K562 (cell line): Measurements from ENCODE around the gene GDF9. TPM values are rescaled to one million over a fixed set of nuclear protein-coding genes. Genes with fewer than 3 reads are reported as not detected.

Experiments used
- BRD9 ChIP-seq: fragments of 450-650 bp; IDR thresholded peaks from 2 replicates; pipeline ENCODE4 v1.6.1; 2018; ENCODE audit warnings: low read depth; ENCODE audit not compliant: partially characterized antibody
- DPF2 ChIP-seq: fragments of 450-650 bp; IDR thresholded peaks from 2 replicates; pipeline ENCODE4 v1.6.1; 2016
- HOXB6 ChIP-seq: fragments of 250-450 bp; sonication (Bioruptor Pico); IDR thresholded peaks from 2 replicates; pipeline ENCODE4 v1.5.1; 2022; ENCODE audit warnings: mild to moderate bottlenecking, borderline replicate concordance
- L3MBTL2 ChIP-seq: fragments of 450-650 bp; IDR thresholded peaks from 2 replicates; pipeline ENCODE4 v1.6.1; 2016; ENCODE audit warnings: mild to moderate bottlenecking, moderate library complexity
- NCOA4 ChIP-seq: fragments of 450-650 bp; IDR thresholded peaks from 2 replicates; pipeline ENCODE4 v1.6.1; 2018; ENCODE audit warnings: mild to moderate bottlenecking; ENCODE audit not compliant: partially characterized antibody
- NEUROD1 ChIP-seq: fragments of 150-350 bp; IDR thresholded peaks from 2 replicates; pipeline ENCODE4 v1.6.1; 2014; ENCODE audit warnings: borderline replicate concordance, low read length, low read depth; ENCODE audit not compliant: partially characterized antibody
- NR2C1 ChIP-seq, 2 experiments: fragments of 450-650 bp; IDR thresholded peaks; 2 replicates each; pipeline ENCODE4 v1.6.1; 2017; ENCODE audit warnings: mild to moderate bottlenecking in 2 of 2, antibody characterized with exemption in 1 of 2, inconsistent platforms in 1 of 2, missing compliant biosample characterization in 1 of 2, missing genetic modification characterization in 1 of 2
- PHF20 ChIP-seq: fragments of 450-650 bp; IDR thresholded peaks from 2 replicates; pipeline ENCODE4 v1.6.1; 2018; ENCODE audit not compliant: partially characterized antibody
- PML ChIP-seq: IDR thresholded peaks from 2 replicates; pipeline ENCODE4 v1.6.1; 2012; ENCODE audit warnings: low read length, inconsistent platforms
- RB1 ChIP-seq: fragments of 450-650 bp; IDR thresholded peaks from 2 replicates; pipeline ENCODE4 v1.6.1; 2017; ENCODE audit warnings: low read depth, mild to moderate bottlenecking
- TFAM ChIP-seq: fragments of 250-450 bp; sonication (Bioruptor Pico); conservative IDR thresholded peaks from 2 replicates; pipeline ENCODE4 v1.5.0; 2021; ENCODE audit warnings: mild to moderate bottlenecking, moderate library complexity
- ZNF444 ChIP-seq: fragments of 250-450 bp; sonication (Bioruptor Pico); IDR thresholded peaks from 2 replicates; pipeline ENCODE4 v1.4.0; 2020; ENCODE audit warnings: mild to moderate bottlenecking, moderate library complexity
- polyA plus RNA-seq, 8 experiments: library from polyadenylated mRNA; depleted of rRNA in 4 of 8; stranded (reverse) in 5 of 8; unstranded in 3 of 8; fragments of >200 nt; fragmentation: Nextera tagmentation in 2 of 8; fragmentation: Illumina TruSeq in 1 of 8; extraction: Ambion mirVana in 2 of 8; extraction: Trizol in 1 of 8; gene quantifications; 2 replicates each; pipeline versions ENCODE4 v1.2.1 to v1.2.3, GENCODE V29; 2011 to 2014; ENCODE audit warnings: inconsistent platforms in 1 of 8, missing spikeins in 1 of 8
- total RNA-seq, 7 experiments: library from RNA; depleted of rRNA in 6 of 7; stranded (reverse); fragments of >200 nt in 6 of 7; fragmentation: Illumina TruSeq in 2 of 7; extraction: Trizol in 2 of 7; gene quantifications; 2 replicates each; pipeline versions ENCODE4 v1.2.1 to v1.2.3, GENCODE V29; 2011 to 2021; ENCODE audit warnings: low replicate concordance in 1 of 7
- TF ChIP-seq, protein P1 (sequence below), 2 experiments: IDR thresholded peaks; 2 replicates each; pipeline ENCODE4 v1.6.1; 2012; ENCODE audit warnings: improper control_type of control experiment in 2 of 2, low read depth in 2 of 2, low read length in 2 of 2, borderline replicate concordance in 1 of 2
- TF ChIP-seq, protein P2 (sequence below): fragments of 450-650 bp; formaldehyde crosslinking; IDR thresholded peaks from 2 replicates; pipeline ENCODE4 v1.4.0; 2020; ENCODE audit warnings: mild to moderate bottlenecking
- TF ChIP-seq, protein P3 (sequence below): fragments of 250-450 bp; sonication (Bioruptor Pico); IDR thresholded peaks from 2 replicates; pipeline ENCODE4 v1.8.0; 2021; ENCODE audit warnings: mild to moderate bottlenecking, moderate library complexity
- TF ChIP-seq, protein P4 (sequence below): sonication (generic); formaldehyde crosslinking; IDR thresholded peaks from 2 replicates; pipeline ENCODE4 v1.9.0; 2022; ENCODE audit warnings: mild to moderate bottlenecking, missing genetic modification reagents
- TF ChIP-seq, protein P5 (sequence below): fragments of 250-450 bp; sonication (Bioruptor Pico); IDR thresholded peaks from 2 replicates; pipeline ENCODE4 v1.9.0; 2021; ENCODE audit warnings: mild to moderate bottlenecking
- TF ChIP-seq, protein P6 (sequence below): conservative IDR thresholded peaks from 2 replicates; pipeline ENCODE4 v1.6.1; 2011; ENCODE audit warnings: low read depth, mild to moderate bottlenecking, low read length; ENCODE audit not compliant: control insufficient read depth
- TF ChIP-seq, protein P7 (sequence below): fragments of 450-650 bp; IDR thresholded peaks from 2 replicates; pipeline ENCODE4 v1.6.1; 2016; ENCODE audit warnings: antibody characterized with exemption

GDF9 gene
- total and polyA plus RNA-seq, 9 of the 15 experiments (the other 6 are each of a cell fraction or from before 2014, with no cell fraction given) = 0.10 to 0.70 (median 0.20) TPM; not detected in 1

DNA sequence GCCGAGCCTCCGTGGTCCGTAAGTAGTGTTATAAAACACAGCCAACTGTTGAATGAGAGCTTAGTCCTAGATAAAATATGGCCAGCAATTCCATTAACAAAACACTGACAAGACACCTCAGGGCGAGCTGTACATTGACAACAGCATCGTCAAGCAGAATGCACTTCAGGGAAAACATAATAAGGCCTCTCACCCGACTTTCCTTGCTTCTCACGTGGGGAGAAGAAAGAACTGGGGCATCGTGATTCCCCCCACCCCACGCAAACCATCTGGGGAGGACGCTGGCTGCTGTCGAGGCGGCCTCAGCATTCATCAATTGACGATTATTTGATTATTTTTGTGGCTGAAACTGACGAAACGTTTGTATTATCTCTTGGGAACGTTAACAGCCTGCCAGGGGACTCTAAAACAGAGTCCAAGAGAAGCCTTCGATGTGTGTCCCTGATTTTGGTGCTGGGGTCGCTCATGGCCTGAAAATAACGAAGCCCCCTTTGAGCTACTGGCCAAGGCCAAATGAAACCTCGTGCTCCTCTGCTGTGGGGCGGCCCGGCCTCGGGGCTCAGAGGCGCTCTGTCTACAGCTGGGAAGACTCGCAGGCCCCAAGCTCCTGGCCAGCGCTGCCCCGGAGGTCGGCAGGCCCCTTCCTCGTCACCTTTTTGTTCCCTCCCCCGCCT lies 464 bp downstream of the GDF9 start (continued):
- TF ChIP-seq NR2C1 (IDR thresholded peaks at IDR 0.05) (no peak), NR2C1 (tag; IDR thresholded peaks at IDR 0.05) (no peak), L3MBTL2 (peak; percentile 98), DPF2 (peak; percentile 39; the same call in 1 of the 2 replicates), NEUROD1 (no peak), ZNF444 (0 out of 2 replicates have a peak, but pooled peaks have one; percentile 32), HOXB6 (CRISPR knock-in tag) (no peak), NCOA4 (no peak), PHF20 (peak; percentile 50), BRD9 (peak; percentile 82), PML (no peak), RB1 (peak; percentile 66), TFAM (CRISPR knock-in tag) (no peak)
- TF ChIP-seq, protein P1, sequence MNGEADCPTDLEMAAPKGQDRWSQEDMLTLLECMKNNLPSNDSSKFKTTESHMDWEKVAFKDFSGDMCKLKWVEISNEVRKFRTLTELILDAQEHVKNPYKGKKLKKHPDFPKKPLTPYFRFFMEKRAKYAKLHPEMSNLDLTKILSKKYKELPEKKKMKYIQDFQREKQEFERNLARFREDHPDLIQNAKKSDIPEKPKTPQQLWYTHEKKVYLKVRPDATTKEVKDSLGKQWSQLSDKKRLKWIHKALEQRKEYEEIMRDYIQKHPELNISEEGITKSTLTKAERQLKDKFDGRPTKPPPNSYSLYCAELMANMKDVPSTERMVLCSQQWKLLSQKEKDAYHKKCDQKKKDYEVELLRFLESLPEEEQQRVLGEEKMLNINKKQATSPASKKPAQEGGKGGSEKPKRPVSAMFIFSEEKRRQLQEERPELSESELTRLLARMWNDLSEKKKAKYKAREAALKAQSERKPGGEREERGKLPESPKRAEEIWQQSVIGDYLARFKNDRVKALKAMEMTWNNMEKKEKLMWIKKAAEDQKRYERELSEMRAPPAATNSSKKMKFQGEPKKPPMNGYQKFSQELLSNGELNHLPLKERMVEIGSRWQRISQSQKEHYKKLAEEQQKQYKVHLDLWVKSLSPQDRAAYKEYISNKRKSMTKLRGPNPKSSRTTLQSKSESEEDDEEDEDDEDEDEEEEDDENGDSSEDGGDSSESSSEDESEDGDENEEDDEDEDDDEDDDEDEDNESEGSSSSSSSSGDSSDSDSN (IDR thresholded peaks at IDR 0.05; ENCODE audit: borderline replicate concordance in 1 of 2, low read depth in 2 of 2, low read length in 2 of 2) = 0 out of 4 replicates have a peak, but pooled peaks of 1 of the 2 experiments have one; percentile 12
- TF ChIP-seq, protein P2, sequence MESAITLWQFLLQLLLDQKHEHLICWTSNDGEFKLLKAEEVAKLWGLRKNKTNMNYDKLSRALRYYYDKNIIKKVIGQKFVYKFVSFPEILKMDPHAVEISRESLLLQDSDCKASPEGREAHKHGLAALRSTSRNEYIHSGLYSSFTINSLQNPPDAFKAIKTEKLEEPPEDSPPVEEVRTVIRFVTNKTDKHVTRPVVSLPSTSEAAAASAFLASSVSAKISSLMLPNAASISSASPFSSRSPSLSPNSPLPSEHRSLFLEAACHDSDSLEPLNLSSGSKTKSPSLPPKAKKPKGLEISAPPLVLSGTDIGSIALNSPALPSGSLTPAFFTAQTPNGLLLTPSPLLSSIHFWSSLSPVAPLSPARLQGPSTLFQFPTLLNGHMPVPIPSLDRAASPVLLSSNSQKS (CRISPR knock-in tag) = no peak
- TF ChIP-seq, protein P3, sequence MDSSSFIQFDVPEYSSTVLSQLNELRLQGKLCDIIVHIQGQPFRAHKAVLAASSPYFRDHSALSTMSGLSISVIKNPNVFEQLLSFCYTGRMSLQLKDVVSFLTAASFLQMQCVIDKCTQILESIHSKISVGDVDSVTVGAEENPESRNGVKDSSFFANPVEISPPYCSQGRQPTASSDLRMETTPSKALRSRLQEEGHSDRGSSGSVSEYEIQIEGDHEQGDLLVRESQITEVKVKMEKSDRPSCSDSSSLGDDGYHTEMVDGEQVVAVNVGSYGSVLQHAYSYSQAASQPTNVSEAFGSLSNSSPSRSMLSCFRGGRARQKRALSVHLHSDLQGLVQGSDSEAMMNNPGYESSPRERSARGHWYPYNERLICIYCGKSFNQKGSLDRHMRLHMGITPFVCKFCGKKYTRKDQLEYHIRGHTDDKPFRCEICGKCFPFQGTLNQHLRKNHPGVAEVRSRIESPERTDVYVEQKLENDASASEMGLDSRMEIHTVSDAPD (CRISPR knock-in tag) = no peak
- TF ChIP-seq, protein P4, sequence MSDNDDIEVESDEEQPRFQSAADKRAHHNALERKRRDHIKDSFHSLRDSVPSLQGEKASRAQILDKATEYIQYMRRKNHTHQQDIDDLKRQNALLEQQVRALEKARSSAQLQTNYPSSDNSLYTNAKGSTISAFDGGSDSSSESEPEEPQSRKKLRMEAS (CRISPR knock-in tag) = peak; percentile 89
- TF ChIP-seq, protein P5, sequence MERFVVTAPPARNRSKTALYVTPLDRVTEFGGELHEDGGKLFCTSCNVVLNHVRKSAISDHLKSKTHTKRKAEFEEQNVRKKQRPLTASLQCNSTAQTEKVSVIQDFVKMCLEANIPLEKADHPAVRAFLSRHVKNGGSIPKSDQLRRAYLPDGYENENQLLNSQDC (CRISPR knock-in tag) = no peak
- TF ChIP-seq, protein P6, sequence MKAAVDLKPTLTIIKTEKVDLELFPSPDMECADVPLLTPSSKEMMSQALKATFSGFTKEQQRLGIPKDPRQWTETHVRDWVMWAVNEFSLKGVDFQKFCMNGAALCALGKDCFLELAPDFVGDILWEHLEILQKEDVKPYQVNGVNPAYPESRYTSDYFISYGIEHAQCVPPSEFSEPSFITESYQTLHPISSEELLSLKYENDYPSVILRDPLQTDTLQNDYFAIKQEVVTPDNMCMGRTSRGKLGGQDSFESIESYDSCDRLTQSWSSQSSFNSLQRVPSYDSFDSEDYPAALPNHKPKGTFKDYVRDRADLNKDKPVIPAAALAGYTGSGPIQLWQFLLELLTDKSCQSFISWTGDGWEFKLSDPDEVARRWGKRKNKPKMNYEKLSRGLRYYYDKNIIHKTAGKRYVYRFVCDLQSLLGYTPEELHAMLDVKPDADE = no peak
- TF ChIP-seq, protein P7, sequence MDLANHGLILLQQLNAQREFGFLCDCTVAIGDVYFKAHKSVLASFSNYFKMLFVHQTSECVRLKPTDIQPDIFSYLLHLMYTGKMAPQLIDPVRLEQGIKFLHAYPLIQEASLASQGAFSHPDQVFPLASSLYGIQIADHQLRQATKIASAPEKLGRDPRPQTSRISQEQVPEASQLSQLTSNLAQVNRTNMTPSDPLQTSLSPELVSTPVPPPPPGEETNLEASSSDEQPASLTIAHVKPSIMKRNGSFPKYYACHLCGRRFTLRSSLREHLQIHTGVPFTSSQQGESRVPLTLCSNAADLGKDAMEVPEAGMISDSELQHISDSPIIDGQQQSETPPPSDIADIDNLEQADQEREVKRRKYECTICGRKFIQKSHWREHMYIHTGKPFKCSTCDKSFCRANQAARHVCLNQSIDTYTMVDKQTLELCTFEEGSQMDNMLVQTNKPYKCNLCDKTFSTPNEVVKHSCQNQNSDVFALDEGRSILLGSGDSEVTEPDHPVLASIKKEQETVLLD = peak; percentile 64; the same call in 1 of the 2 replicates
